ENCODE results near the gene CTNNBL1. TPM values are rescaled to one million over a fixed set of nuclear protein-coding genes. Genes with fewer than 3 reads are reported as not detected.

The CTNNBL1 gene
- polyA plus RNA-seq, 2 donors: 30.2 to 39.6 TPM

- H3K4me1 ChIP-seq (ENCODE audit: control insufficient read depth in 2 of 2, insufficient read depth in 2 of 2, low read length in 1 of 2): no peaks in the 10 kb centered on the region
- no peak overlapping the region for H3K27ac ChIP-seq (ENCODE audit: low read depth in 2 of 2, low read length in 1 of 2)
- H3K9me3 ChIP-seq (ENCODE audit: control insufficient read depth in 2 of 2, insufficient read depth in 1 of 2, low read depth in 1 of 2, low read length in 1 of 2): no peaks in the 10 kb centered on the region
- WGBS, 2 donors: 81 to 84% methylated on average over 4 of the region's 4 CpGs
- H3K4me3 ChIP-seq (ENCODE audit: low read depth in 1 of 2, low read length in 2 of 2): no peak overlapping the region
- H3K36me3 ChIP-seq (ENCODE audit: control insufficient read depth in 2 of 2, insufficient read depth in 2 of 2, low read length in 1 of 2): no peaks in the 10 kb centered on the region
- H3K27me3 ChIP-seq (ENCODE audit: control insufficient read depth in 1 of 2, insufficient read depth in 2 of 2, low read length in 2 of 2): no peaks in the 10 kb centered on the region
These were observed 200.6 kb downstream of the CTNNBL1 start for GRCh38 chr20:37894454-37894853.

GRCh38 chr20:37895166-37895565 is 201.3 kb downstream of the CTNNBL1 start:
- no peak overlapping the region for H3K27ac ChIP-seq (ENCODE audit: low read depth in 2 of 2, low read length in 1 of 2)
- no peaks in the 10 kb centered on the region for H3K4me1 ChIP-seq (ENCODE audit: control insufficient read depth in 2 of 2, insufficient read depth in 2 of 2, low read length in 1 of 2)
- WGBS, 2 donors: 87 to 88% methylated on average over 6 of the region's 6 CpGs
- H3K4me3 ChIP-seq (ENCODE audit: low read depth in 1 of 2, low read length in 2 of 2): no peak overlapping the region
- no peaks in the 10 kb centered on the region for H3K9me3 ChIP-seq (ENCODE audit: control insufficient read depth in 2 of 2, insufficient read depth in 1 of 2, low read depth in 1 of 2, low read length in 1 of 2)
- no peaks in the 10 kb centered on the region for H3K36me3 ChIP-seq (ENCODE audit: control insufficient read depth in 2 of 2, insufficient read depth in 2 of 2, low read length in 1 of 2)
- H3K27me3 ChIP-seq (ENCODE audit: control insufficient read depth in 1 of 2, insufficient read depth in 2 of 2, low read length in 2 of 2): no peaks in the 10 kb centered on the region

GRCh38 chr20:37896932-37897548 is 203.2 kb downstream of the CTNNBL1 start:
- Histone ChIP-seq H3K9me3 (ENCODE audit: control insufficient read depth in 2 of 2, insufficient read depth in 1 of 2, low read depth in 1 of 2, low read length in 1 of 2) (no peaks in the 10 kb centered on the region), H3K4me3 (ENCODE audit: low read depth in 1 of 2, low read length in 2 of 2) (no peak overlapping the region), H3K4me1 (ENCODE audit: control insufficient read depth in 2 of 2, insufficient read depth in 2 of 2, low read length in 1 of 2) (peaks cover 0 to 2% of the 10 kb centered on the region in 2 donors), H3K27ac (ENCODE audit: low read depth in 2 of 2, low read length in 1 of 2) (no peak overlapping the region), H3K36me3 (ENCODE audit: control insufficient read depth in 2 of 2, insufficient read depth in 2 of 2, low read length in 1 of 2) (no peaks in the 10 kb centered on the region), H3K27me3 (ENCODE audit: control insufficient read depth in 1 of 2, insufficient read depth in 2 of 2, low read length in 2 of 2) (no peaks in the 10 kb centered on the region)
- 66 to 74% methylated on average over 12 of the region's 12 CpGs for WGBS, 2 donors

- peaks cover 0 to 4% of the 10 kb centered on the region in 2 donors for H3K27me3 ChIP-seq (ENCODE audit: control insufficient read depth in 1 of 2, insufficient read depth in 2 of 2, low read length in 2 of 2)
- no peaks in the 10 kb centered on the region for H3K36me3 ChIP-seq (ENCODE audit: control insufficient read depth in 2 of 2, insufficient read depth in 2 of 2, low read length in 1 of 2)
- no peak overlapping the region for H3K4me3 ChIP-seq (ENCODE audit: low read depth in 1 of 2, low read length in 2 of 2)
- peaks cover 4 to 6% of the 10 kb centered on the region in 2 donors for H3K4me1 ChIP-seq (ENCODE audit: control insufficient read depth in 2 of 2, insufficient read depth in 2 of 2, low read length in 1 of 2)
- H3K9me3 ChIP-seq (ENCODE audit: control insufficient read depth in 2 of 2, insufficient read depth in 1 of 2, low read depth in 1 of 2, low read length in 1 of 2): no peaks in the 10 kb centered on the region
- WGBS, 2 donors: 54 to 56% methylated on average over 10 of the region's 10 CpGs
- no peak overlapping the region for H3K27ac ChIP-seq (ENCODE audit: low read depth in 2 of 2, low read length in 1 of 2)
These were observed 204.6 kb downstream of the CTNNBL1 start for GRCh38 chr20:37898233-37899104.

- H3K4me1 ChIP-seq (ENCODE audit: control insufficient read depth in 2 of 2, insufficient read depth in 2 of 2, low read length in 1 of 2): peaks cover 4 to 10% of the 10 kb centered on the region in 2 donors
- H3K27me3 ChIP-seq (ENCODE audit: control insufficient read depth in 1 of 2, insufficient read depth in 2 of 2, low read length in 2 of 2): peaks cover 0 to 4% of the 10 kb centered on the region in 2 donors
- no peaks in the 10 kb centered on the region for H3K9me3 ChIP-seq (ENCODE audit: control insufficient read depth in 2 of 2, insufficient read depth in 1 of 2, low read depth in 1 of 2, low read length in 1 of 2)
- H3K27ac ChIP-seq (ENCODE audit: low read depth in 2 of 2, low read length in 1 of 2): no peak overlapping the region
- H3K36me3 ChIP-seq (ENCODE audit: control insufficient read depth in 2 of 2, insufficient read depth in 2 of 2, low read length in 1 of 2): no peaks in the 10 kb centered on the region
- no peak overlapping the region for H3K4me3 ChIP-seq (ENCODE audit: low read depth in 1 of 2, low read length in 2 of 2)
- 49 to 57% methylated on average over 8 of the region's 8 CpGs for WGBS, 2 donors
These were observed 205.5 kb downstream of the CTNNBL1 start for GRCh38 chr20:37899105-37900045.

- H3K36me3 ChIP-seq (ENCODE audit: control insufficient read depth in 2 of 2, insufficient read depth in 2 of 2, low read length in 1 of 2): no peaks in the 10 kb centered on the region
These were observed 207.4 kb downstream of the CTNNBL1 start for GRCh38 chr20:37901240-37901639.

GRCh38 chr20:37901654-37902503 is 208.0 kb downstream of the CTNNBL1 start:
- Histone ChIP-seq H3K4me1 (ENCODE audit: control insufficient read depth in 2 of 2, insufficient read depth in 2 of 2, low read length in 1 of 2) (peaks cover 4 to 10% of the 10 kb centered on the region in 2 donors), H3K27ac (ENCODE audit: low read depth in 2 of 2, low read length in 1 of 2) (no peak overlapping the region), H3K9me3 (ENCODE audit: control insufficient read depth in 2 of 2, insufficient read depth in 1 of 2, low read depth in 1 of 2, low read length in 1 of 2) (no peaks in the 10 kb centered on the region), H3K36me3 (ENCODE audit: control insufficient read depth in 2 of 2, insufficient read depth in 2 of 2, low read length in 1 of 2) (no peaks in the 10 kb centered on the region), H3K27me3 (ENCODE audit: control insufficient read depth in 1 of 2, insufficient read depth in 2 of 2, low read length in 2 of 2) (peaks cover 0 to 4% of the 10 kb centered on the region in 2 donors), H3K4me3 (ENCODE audit: low read depth in 1 of 2, low read length in 2 of 2) (no peak overlapping the region)
- 13 to 16% methylated on average over 35 to 38 of the region's 38 CpGs for WGBS, 2 donors

More at GRCh38 chr20:37901240-37901639, 207.4 kb downstream of the CTNNBL1 start:
- Histone ChIP-seq H3K4me1 (ENCODE audit: control insufficient read depth in 2 of 2, insufficient read depth in 2 of 2, low read length in 1 of 2) (peaks cover 4 to 10% of the 10 kb centered on the region in 2 donors), H3K27ac (ENCODE audit: low read depth in 2 of 2, low read length in 1 of 2) (no peak overlapping the region), H3K4me3 (ENCODE audit: low read depth in 1 of 2, low read length in 2 of 2) (no peak overlapping the region), H3K9me3 (ENCODE audit: control insufficient read depth in 2 of 2, insufficient read depth in 1 of 2, low read depth in 1 of 2, low read length in 1 of 2) (no peaks in the 10 kb centered on the region), H3K27me3 (ENCODE audit: control insufficient read depth in 1 of 2, insufficient read depth in 2 of 2, low read length in 2 of 2) (peaks cover 0 to 4% of the 10 kb centered on the region in 2 donors)
- 25 to 31% methylated on average over 18 of the region's 18 CpGs for WGBS, 2 donors

GRCh38 chr20:37902504-37903313 is 208.9 kb downstream of the CTNNBL1 start, which contains the start of gene VSTM2L:
Gene VSTM2L, plus strand, starts transcription at chr20:37903127. Its CDS starts 224 bp downstream, at chr20:37903351.
- H3K4me1 ChIP-seq (ENCODE audit: control insufficient read depth in 2 of 2, insufficient read depth in 2 of 2, low read length in 1 of 2): peaks cover 4 to 10% of the 10 kb centered on the region in 2 donors
- H3K27ac ChIP-seq (ENCODE audit: low read depth in 2 of 2, low read length in 1 of 2): no peak within 1 kb of the TSS
- no peaks in the 10 kb centered on the region for H3K36me3 ChIP-seq (ENCODE audit: control insufficient read depth in 2 of 2, insufficient read depth in 2 of 2, low read length in 1 of 2)
- H3K9me3 ChIP-seq (ENCODE audit: control insufficient read depth in 2 of 2, insufficient read depth in 1 of 2, low read depth in 1 of 2, low read length in 1 of 2): no peaks in the 10 kb centered on the region
- H3K27me3 ChIP-seq (ENCODE audit: control insufficient read depth in 1 of 2, insufficient read depth in 2 of 2, low read length in 2 of 2): peaks cover 0 to 4% of the 10 kb centered on the region in 2 donors
- H3K4me3 ChIP-seq (ENCODE audit: low read depth in 1 of 2, low read length in 2 of 2): peak within 1 kb of the TSS; percentile 36 to 41
- 5 to 7% methylated on average over 45 to 71 of the region's 71 CpGs for WGBS, 2 donors

Measured in esophagus (tissue), 2 donors.